WTC11 (cell line): Measurements from ENCODE around the gene CACNA1B. TPM values are rescaled to one million over a fixed set of nuclear protein-coding genes. Genes with fewer than 3 reads are reported as not detected.

ENCODE experiments used
- CBFB ChIP-seq: sonication (generic); formaldehyde crosslinking; IDR thresholded peaks from 2 replicates; pipeline ENCODE4 v1.8.1; 2022; ENCODE audit warnings: mild to moderate bottlenecking, low read depth, missing genetic modification reagents
- MXD4 ChIP-seq: fragments of 250-450 bp; sonication (Bioruptor Pico); IDR thresholded peaks from 2 replicates; pipeline ENCODE4 v1.8.0; 2021; ENCODE audit warnings: mild to moderate bottlenecking, moderate library complexity, borderline replicate concordance
- NFATC4 ChIP-seq: fragments of 250-450 bp; sonication (Bioruptor Pico); IDR thresholded peaks from 2 replicates; pipeline ENCODE4 v1.9.0; 2021; ENCODE audit warnings: mild to moderate bottlenecking
- TEAD1 ChIP-seq: sonication (generic); formaldehyde crosslinking; IDR thresholded peaks from 2 replicates; pipeline ENCODE4 v1.8.0; 2022; ENCODE audit warnings: mild to moderate bottlenecking, missing genetic modification reagents
- ZNF232 ChIP-seq: sonication (generic); formaldehyde crosslinking; IDR thresholded peaks from 2 replicates; pipeline ENCODE4 v1.8.0; 2022; ENCODE audit warnings: mild to moderate bottlenecking, missing genetic modification reagents
- ZNF416 ChIP-seq: fragments of 250-450 bp; sonication (Bioruptor Pico); IDR thresholded peaks from 2 replicates; pipeline ENCODE4 v1.9.0; 2021; ENCODE audit warnings: mild to moderate bottlenecking, inconsistent platforms
- total RNA-seq: library from RNA; stranded (reverse); gene quantifications from 3 replicates; pipeline ENCODE4 v1.2.3, GENCODE V29; 2021
- TF ChIP-seq, protein P1 (sequence below): sonication (generic); formaldehyde crosslinking; IDR thresholded peaks from 2 replicates; pipeline ENCODE4 v1.8.0; 2023; ENCODE audit warnings: missing genetic modification reagents, mild to moderate bottlenecking, borderline replicate concordance
- TF ChIP-seq, protein P2 (sequence below): sonication (generic); formaldehyde crosslinking; IDR thresholded peaks from 2 replicates; pipeline ENCODE4 v1.8.0; 2022; ENCODE audit warnings: mild to moderate bottlenecking, missing genetic modification reagents
- TF ChIP-seq, protein P3 (sequence below): sonication (generic); formaldehyde crosslinking; IDR thresholded peaks from 2 replicates; pipeline ENCODE4 v1.8.0; 2022; ENCODE audit warnings: mild to moderate bottlenecking, missing genetic modification reagents
- TF ChIP-seq, protein P4 (sequence below): sonication (generic); formaldehyde crosslinking; IDR thresholded peaks from 2 replicates; pipeline ENCODE4 v1.8.1; 2023; ENCODE audit warnings: mild to moderate bottlenecking, missing genetic modification reagents, moderate library complexity
- TF ChIP-seq, protein P5 (sequence below): sonication (generic); formaldehyde crosslinking; IDR thresholded peaks from 2 replicates; pipeline ENCODE4 v1.8.1; 2023; ENCODE audit warnings: mild to moderate bottlenecking, moderate library complexity, missing genetic modification reagents
- TF ChIP-seq, protein P6 (sequence below): sonication (generic); formaldehyde crosslinking; conservative IDR thresholded peaks from 2 replicates; pipeline ENCODE4 v1.8.1; 2023; ENCODE audit warnings: mild to moderate bottlenecking, low read depth, missing genetic modification reagents, moderate library complexity

Gene CACNA1B
- total RNA-seq, 1 experiment from 2014 or later: 8.4 TPM

DNA sequence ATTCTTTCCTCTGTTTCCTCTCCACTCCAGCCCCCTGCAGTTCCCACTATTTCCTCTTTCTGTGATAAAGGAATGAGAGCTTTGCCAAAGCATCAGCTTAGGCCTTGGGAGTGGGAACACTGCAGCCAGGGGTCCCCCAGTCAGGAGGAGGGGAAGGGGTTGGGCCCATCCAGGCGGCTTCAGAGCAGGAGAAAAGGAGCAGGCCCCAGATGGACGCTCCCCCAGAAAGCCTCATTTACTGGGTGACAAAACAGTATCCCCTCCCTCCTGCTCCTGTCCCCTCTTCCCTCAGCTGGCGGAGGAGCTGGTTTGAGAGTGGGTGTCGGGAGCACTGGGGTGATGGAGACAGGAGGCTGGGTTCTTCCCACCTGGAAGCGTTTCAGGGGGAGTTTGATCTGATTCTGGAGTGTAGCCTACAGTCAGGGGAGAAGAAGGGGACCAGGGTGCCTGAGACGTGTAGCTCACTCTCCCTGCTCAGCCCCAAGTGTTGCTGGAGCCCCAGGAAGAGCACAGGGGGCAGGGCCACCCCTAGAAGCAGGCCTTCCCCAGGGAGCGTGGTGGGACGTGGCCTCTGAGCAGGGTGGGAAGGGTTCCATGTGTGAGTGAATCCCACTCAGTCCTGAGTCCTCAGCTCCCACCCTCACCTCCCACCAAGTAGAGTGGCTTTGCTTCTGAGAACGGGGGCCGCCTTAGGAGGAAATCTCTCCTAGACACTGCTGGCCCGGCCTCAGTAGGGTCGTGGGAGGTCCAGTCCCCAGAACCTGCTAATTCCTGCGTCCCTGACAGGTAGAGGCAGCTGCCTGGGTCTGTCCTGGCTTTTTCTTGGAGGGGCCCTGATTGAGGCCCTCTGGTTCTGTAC is 173.1 kb downstream of the CACNA1B start (continued):
- TF ChIP-seq, protein P1, sequence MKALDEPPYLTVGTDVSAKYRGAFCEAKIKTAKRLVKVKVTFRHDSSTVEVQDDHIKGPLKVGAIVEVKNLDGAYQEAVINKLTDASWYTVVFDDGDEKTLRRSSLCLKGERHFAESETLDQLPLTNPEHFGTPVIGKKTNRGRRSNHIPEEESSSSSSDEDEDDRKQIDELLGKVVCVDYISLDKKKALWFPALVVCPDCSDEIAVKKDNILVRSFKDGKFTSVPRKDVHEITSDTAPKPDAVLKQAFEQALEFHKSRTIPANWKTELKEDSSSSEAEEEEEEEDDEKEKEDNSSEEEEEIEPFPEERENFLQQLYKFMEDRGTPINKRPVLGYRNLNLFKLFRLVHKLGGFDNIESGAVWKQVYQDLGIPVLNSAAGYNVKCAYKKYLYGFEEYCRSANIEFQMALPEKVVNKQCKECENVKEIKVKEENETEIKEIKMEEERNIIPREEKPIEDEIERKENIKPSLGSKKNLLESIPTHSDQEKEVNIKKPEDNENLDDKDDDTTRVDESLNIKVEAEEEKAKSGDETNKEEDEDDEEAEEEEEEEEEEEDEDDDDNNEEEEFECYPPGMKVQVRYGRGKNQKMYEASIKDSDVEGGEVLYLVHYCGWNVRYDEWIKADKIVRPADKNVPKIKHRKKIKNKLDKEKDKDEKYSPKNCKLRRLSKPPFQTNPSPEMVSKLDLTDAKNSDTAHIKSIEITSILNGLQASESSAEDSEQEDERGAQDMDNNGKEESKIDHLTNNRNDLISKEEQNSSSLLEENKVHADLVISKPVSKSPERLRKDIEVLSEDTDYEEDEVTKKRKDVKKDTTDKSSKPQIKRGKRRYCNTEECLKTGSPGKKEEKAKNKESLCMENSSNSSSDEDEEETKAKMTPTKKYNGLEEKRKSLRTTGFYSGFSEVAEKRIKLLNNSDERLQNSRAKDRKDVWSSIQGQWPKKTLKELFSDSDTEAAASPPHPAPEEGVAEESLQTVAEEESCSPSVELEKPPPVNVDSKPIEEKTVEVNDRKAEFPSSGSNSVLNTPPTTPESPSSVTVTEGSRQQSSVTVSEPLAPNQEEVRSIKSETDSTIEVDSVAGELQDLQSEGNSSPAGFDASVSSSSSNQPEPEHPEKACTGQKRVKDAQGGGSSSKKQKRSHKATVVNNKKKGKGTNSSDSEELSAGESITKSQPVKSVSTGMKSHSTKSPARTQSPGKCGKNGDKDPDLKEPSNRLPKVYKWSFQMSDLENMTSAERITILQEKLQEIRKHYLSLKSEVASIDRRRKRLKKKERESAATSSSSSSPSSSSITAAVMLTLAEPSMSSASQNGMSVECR (CRISPR knock-in tag): no peak
- TF ChIP-seq, protein P2, sequence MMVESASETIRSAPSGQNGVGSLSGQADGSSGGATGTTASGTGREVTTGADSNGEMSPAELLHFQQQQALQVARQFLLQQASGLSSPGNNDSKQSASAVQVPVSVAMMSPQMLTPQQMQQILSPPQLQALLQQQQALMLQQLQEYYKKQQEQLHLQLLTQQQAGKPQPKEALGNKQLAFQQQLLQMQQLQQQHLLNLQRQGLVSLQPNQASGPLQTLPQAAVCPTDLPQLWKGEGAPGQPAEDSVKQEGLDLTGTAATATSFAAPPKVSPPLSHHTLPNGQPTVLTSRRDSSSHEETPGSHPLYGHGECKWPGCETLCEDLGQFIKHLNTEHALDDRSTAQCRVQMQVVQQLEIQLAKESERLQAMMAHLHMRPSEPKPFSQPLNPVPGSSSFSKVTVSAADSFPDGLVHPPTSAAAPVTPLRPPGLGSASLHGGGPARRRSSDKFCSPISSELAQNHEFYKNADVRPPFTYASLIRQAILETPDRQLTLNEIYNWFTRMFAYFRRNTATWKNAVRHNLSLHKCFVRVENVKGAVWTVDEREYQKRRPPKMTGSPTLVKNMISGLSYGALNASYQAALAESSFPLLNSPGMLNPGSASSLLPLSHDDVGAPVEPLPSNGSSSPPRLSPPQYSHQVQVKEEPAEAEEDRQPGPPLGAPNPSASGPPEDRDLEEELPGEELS (CRISPR knock-in tag): no peak
- TF ChIP-seq TEAD1 (no peak), ZNF232 (CRISPR knock-in tag) (no peak), CBFB (no peak), ZNF416 (CRISPR knock-in tag) (no peak), NFATC4 (no peak), MXD4 (no peak)
- TF ChIP-seq, protein P3, sequence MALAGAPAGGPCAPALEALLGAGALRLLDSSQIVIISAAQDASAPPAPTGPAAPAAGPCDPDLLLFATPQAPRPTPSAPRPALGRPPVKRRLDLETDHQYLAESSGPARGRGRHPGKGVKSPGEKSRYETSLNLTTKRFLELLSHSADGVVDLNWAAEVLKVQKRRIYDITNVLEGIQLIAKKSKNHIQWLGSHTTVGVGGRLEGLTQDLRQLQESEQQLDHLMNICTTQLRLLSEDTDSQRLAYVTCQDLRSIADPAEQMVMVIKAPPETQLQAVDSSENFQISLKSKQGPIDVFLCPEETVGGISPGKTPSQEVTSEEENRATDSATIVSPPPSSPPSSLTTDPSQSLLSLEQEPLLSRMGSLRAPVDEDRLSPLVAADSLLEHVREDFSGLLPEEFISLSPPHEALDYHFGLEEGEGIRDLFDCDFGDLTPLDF (CRISPR knock-in tag): no peak
- TF ChIP-seq, protein P4, sequence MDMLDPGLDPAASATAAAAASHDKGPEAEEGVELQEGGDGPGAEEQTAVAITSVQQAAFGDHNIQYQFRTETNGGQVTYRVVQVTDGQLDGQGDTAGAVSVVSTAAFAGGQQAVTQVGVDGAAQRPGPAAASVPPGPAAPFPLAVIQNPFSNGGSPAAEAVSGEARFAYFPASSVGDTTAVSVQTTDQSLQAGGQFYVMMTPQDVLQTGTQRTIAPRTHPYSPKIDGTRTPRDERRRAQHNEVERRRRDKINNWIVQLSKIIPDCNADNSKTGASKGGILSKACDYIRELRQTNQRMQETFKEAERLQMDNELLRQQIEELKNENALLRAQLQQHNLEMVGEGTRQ: no peak
- TF ChIP-seq, protein P5, sequence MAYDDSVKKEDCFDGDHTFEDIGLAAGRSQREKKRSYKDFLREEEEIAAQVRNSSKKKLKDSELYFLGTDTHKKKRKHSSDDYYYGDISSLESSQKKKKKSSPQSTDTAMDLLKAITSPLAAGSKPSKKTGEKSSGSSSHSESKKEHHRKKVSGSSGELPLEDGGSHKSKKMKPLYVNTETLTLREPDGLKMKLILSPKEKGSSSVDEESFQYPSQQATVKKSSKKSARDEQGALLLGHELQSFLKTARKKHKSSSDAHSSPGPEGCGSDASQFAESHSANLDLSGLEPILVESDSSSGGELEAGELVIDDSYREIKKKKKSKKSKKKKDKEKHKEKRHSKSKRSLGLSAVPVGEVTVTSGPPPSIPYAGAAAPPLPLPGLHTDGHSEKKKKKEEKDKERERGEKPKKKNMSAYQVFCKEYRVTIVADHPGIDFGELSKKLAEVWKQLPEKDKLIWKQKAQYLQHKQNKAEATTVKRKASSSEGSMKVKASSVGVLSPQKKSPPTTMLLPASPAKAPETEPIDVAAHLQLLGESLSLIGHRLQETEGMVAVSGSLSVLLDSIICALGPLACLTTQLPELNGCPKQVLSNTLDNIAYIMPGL (CRISPR knock-in tag): no peak
- TF ChIP-seq, protein P6, sequence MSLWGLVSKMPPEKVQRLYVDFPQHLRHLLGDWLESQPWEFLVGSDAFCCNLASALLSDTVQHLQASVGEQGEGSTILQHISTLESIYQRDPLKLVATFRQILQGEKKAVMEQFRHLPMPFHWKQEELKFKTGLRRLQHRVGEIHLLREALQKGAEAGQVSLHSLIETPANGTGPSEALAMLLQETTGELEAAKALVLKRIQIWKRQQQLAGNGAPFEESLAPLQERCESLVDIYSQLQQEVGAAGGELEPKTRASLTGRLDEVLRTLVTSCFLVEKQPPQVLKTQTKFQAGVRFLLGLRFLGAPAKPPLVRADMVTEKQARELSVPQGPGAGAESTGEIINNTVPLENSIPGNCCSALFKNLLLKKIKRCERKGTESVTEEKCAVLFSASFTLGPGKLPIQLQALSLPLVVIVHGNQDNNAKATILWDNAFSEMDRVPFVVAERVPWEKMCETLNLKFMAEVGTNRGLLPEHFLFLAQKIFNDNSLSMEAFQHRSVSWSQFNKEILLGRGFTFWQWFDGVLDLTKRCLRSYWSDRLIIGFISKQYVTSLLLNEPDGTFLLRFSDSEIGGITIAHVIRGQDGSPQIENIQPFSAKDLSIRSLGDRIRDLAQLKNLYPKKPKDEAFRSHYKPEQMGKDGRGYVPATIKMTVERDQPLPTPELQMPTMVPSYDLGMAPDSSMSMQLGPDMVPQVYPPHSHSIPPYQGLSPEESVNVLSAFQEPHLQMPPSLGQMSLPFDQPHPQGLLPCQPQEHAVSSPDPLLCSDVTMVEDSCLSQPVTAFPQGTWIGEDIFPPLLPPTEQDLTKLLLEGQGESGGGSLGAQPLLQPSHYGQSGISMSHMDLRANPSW: no peak
